BE2C (cell line): ENCODE results near the gene JADE1.

Experiments
- DNase-seq: peaks from one replicate; pipeline ENCODE4 v3.0.0-alpha.2; 2020
- H3K27me3 ChIP-seq: fragments of 250-450 bp; sonication (Bioruptor Pico); 2 replicates; pipeline ENCODE4 v1.5.1; 2020; ENCODE audit warnings: mild to moderate bottlenecking
- H3K36me3 ChIP-seq: fragments of 250-450 bp; sonication (Bioruptor Pico); 2 replicates; pipeline ENCODE4 v1.5.1; 2020; ENCODE audit warnings: mild to moderate bottlenecking
- H3K4me1 ChIP-seq: fragments of 250-450 bp; sonication (Bioruptor Pico); 2 replicates; pipeline ENCODE4 v1.5.1; 2020
- H3K4me3 ChIP-seq: 2 replicates; pipeline ENCODE4 v1.5.1; 2011; ENCODE audit warnings: low read depth, low read length
- H3K9me3 ChIP-seq: fragments of 250-450 bp; sonication (Bioruptor Pico); 2 replicates; pipeline ENCODE4 v1.5.1; 2020
- CTCF ChIP-seq: IDR thresholded peaks from 2 replicates; pipeline ENCODE4 v1.5.1; 2012; ENCODE audit warnings: mild to moderate bottlenecking, low read depth, low read length

Gene JADE1

GRCh38 chr4:128802680-128803628, 6.5 kb upstream of the JADE1 start:
- TF ChIP-seq CTCF, result no peak
- Histone ChIP-seq H3K27me3 (no peaks in the 10 kb centered on the region), H3K4me1 (no peaks in the 10 kb centered on the region), H3K9me3 (no peaks in the 10 kb centered on the region), H3K36me3 (no peaks in the 10 kb centered on the region), H3K4me3 (no peak overlapping the region)
- DNase-seq, result no peak

- Histone ChIP-seq H3K36me3 (no peaks in the 10 kb centered on the region), H3K9me3 (no peaks in the 10 kb centered on the region), H3K27me3 (no peaks in the 10 kb centered on the region), H3K4me1 (no peaks in the 10 kb centered on the region), H3K4me3 (no peak overlapping the region)
- no peak for DNase-seq
- no peak for TF ChIP-seq CTCF
These were observed 5.7 kb upstream of the JADE1 start for GRCh38 chr4:128803783-128804182.

GRCh38 chr4:128810331-128810870, 901 bp downstream of the JADE1 start:
- Histone ChIP-seq H3K4me3 (peak overlapping the region; percentile 84), H3K4me1 (peaks cover 3% of the 10 kb centered on the region; the same call in 1 of the 2 replicates), H3K9me3 (0 out of 2 replicates have a peak, but pooled peaks cover 3% of the 10 kb centered on the region), H3K27me3 (no peaks in the 10 kb centered on the region), H3K36me3 (no peaks in the 10 kb centered on the region)
- TF ChIP-seq CTCF, result 0 out of 2 replicates have a peak, but pooled peaks have one; percentile 5
- DNase-seq, result peak; percentile 42

GRCh38 chr4:128810871-128811570, 1.5 kb downstream of the JADE1 start:
- peak overlapping the region; percentile 84 for H3K4me3 ChIP-seq
- no peaks in the 10 kb centered on the region for H3K36me3 ChIP-seq
- H3K4me1 ChIP-seq, result peaks cover 3% of the 10 kb centered on the region; the same call in 1 of the 2 replicates
- no peak for TF ChIP-seq CTCF
- peak; percentile 84 for DNase-seq
- no peaks in the 10 kb centered on the region for H3K27me3 ChIP-seq
- 0 out of 2 replicates have a peak, but pooled peaks cover 3% of the 10 kb centered on the region for H3K9me3 ChIP-seq

GRCh38 chr4:128811571-128812441, 2.3 kb downstream of the JADE1 start:
- Histone ChIP-seq H3K4me3 (peak overlapping the region; percentile 84), H3K36me3 (no peaks in the 10 kb centered on the region), H3K9me3 (0 out of 2 replicates have a peak, but pooled peaks cover 3% of the 10 kb centered on the region), H3K4me1 (peaks cover 3% of the 10 kb centered on the region; the same call in 1 of the 2 replicates), H3K27me3 (no peaks in the 10 kb centered on the region)
- TF ChIP-seq CTCF, result no peak
- peak; percentile 94 for DNase-seq
